CD4-positive, alpha-beta T cell treated with Interleukin-2 at 100 ng/mL for 4 hours (primary cell): ENCODE results near the gene FANCB.

Experiments used
- DNase-seq: peaks from one replicate; pipeline ENCODE4 v3.0.0-alpha.2; 2020; ENCODE audit warnings: low spot score

Gene FANCB

DNA sequence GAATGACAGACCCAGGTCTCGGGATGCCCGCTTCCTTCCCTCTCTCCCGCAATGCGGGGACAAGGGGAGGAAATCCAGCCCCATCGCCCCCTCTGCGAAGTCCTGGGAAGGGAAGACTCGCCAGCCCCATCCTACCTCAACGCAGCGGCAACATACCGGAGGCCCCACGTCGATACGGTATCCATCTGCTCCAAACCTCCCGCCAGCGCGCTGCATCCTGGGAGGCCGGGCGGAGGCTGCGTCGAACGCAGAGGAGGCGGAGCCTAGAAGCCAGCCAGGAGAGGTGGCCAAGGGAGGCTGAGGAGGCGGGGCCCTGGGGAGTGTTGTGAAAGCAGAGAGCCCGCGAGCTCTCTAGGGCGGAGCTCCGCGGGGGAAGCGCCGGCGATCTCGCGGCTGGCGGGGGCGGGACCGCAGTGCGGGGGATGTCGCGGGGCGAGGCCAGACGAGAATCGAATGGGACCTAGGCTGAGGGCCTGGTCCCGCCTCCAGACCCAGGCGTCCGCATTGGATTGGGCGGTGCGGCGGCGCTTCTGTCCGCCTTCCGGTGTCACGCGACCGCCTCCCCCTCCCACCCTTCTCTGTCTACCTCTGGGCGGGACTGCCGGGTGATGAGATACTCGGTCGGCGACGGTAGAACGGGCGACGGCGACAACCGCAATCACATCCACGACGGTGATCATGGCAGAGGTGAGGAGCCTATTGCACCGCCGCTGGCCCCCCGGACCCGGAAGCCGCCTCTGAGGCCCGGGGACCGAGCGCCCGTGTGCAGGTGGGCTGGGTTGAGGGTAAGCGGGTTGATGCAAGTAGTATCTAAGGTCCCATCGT lies at the start of gene FANCB, which contains the start of gene MOSPD2:
Gene FANCB (minus strand): TSS at position 219 of the 825 bp plus-strand sequence. CDS start 7,559 bp downstream, outside the sequence.
Gene MOSPD2 (plus strand): TSS at position 571 of the 825 bp plus-strand sequence. CDS start 108 bp downstream, at position 679.
- peak; percentile 94 for DNase-seq

DNA sequence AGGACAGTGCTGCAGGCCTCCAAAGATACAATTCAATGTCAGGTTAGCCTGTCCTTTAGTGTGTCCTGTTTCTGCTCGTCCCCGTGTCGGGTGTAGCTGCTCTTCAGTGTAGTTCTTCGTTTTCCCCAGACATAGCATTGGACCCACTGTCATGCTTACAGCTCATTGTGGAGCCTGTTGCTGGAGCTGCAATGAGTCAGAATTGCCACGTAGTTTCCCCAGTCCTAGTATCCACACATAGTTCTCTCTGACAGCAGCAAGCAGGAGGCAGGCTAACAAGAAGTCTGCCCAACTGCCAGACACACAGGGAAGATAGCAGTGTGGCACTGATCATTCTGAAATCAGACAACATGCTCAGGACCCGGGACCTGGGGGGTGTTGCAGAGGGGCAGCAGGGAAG lies 49.6 kb upstream of the FANCB start:
- no peak for DNase-seq

DNA sequence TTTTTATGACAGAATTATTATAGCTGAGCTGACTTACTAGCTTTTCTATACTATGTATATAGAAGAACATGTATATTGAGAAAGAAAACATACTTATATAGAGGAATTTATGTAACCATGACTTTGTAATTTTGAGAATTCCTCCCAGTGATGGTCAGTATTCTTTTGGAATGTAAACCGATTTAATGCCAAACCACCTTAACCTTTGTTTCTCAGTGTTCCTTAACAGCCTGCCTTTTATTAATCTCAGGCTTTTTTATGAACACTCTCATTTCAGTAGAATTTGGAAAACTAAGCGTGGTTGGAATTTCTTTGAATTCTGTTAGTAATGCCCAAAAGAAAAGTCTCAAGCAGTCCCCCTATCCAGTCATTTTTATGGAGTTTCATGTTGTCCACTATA lies 47.3 kb upstream of the FANCB start:
- DNase-seq = no peak

DNA sequence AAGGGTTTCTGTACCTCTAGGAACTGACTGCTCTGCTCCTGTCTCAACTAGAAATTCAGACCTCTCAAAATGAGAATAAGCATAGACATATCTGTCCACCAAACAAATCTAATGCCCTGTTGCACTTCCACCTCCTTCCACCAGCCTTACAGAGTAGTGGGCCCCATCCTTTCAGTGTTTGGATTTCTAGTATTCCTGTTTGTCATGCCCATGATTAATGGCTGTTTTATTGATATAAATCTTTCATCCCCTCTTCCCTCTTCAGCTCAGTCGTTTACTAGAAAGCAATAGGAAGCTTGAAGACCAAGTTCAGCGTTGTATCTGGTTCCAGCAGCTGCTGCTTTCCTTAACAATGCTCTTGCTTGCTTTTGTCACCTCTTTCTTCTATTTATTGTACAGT lies 46.5 kb upstream of the FANCB start:
- DNase-seq = no peak

DNA sequence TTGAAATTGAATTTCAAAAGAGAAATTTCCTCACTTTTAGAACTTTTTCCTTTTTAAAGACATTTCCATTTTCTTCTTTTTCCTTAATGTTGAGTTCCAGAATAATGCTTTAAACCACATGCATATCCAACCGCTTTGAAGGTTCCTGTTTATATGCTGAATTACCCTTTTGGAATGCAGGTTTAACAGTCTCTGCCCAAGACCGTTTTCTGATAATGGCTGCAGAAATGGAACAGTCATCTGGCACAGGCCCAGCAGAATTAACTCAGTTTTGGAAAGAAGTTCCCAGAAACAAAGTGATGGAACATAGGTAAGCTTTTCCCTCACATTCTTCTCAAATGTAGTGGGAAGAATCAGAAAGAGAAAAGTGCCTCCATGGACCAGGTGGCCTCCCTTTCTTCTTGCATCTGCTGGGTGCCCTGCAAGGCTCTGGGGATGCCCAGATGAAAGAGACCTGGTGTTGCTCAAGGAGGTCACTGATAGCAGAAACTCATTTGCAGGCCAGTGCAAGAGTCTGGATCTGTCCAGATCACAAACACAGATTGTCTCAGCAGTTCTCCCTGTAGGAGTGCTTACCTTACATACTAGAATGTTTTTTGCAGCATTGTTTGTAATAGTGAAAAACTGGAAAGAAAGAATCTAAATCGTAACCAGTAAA lies 43.3 kb upstream of the FANCB start:
- DNase-seq = no peak

DNA sequence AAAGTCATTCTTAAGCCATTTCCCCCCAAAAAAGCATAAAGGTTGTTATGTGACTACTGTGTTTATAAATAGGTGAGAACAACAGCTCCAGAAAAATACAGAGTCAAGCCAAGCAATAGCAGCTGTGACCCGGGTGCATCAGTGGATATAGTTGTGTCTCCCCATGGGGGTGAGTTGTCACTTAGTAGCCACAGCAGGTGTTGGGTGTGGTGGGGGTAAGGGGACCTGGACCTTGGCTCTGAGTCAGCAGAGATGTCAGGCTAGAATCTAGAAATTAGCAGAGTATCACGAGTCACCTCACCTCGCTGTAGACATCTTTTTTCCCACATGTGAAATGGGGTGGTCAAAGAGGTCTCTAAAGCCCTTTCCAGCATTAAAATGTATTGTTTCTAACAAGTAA lies 42.7 kb upstream of the FANCB start:
- DNase-seq = no peak

DNA sequence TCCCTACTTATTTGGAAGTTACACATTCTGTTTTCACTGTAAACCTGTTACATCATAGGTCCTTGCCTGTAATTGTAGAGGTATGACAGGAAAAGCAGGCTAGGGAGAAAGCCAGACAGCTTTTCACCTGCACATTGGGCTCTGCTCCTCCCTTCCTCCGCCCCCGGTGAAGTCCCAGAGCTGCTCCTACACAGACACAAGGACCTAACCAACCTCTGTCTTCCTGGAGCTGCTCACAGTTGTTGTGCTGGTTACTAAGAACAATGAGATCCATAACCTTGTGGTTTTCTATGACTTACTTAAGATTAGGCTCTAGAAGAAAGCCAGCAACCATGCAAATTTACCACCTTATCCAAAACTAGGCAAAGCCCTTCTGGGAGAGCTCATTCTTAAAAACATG lies 40.4 kb upstream of the FANCB start:
- DNase-seq = no peak

DNA sequence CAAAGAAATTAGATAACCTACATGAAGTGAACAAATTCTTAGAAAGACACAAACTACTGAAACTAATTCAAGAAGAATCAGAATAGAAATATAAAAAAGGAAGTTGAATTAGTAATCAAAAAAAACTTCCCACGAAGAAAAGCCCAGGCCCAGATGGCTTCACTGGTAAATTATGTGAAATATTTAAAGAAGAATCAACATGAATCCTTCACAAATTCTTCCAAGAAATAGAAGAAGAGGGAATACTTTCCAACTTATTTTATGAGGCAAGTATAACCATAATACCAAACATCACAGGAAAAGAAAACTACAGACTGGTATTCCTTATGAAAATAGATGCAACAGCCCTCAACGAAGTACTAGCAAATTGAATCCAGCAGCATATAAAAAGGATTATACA lies 31.0 kb upstream of the FANCB start:
- DNase-seq = no peak

DNA sequence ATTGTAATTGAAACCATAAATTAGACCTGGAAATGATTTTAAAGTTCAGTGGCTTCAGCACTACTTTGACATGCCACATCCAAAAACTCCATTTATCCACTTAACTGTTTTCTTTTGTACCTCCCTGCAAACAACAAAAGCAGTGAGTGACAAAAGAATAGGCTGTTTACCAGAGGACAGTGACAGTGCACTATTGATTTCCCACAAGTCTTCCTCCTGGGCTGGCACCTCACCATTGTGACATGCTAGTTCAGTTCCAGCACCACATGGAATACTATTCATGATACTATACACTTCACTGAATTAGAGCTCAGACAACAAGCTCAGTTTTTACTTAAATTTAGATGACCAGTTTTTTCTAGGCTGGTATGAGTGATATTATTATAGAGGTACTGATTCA lies 29.7 kb upstream of the FANCB start:
- no peak for DNase-seq

DNA sequence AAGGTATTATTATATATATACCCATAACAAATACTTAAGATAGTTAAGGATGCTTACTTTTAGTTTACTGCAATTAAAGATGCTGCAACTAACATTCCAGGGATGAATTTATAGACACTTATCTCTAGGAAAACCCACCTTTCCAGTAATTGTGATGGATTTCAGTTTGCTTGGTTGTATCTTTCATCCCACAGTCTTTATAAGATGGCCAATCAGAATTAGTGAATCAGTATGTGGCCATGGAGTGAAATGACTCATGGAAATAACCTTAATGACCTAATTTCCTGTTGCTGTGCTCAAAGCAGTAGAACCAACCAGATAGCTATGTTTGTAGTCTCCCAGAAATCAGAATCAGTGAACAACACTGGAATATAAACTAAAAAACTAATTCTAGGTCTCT lies 26.7 kb upstream of the FANCB start:
- DNase-seq = peak; percentile 0

DNA sequence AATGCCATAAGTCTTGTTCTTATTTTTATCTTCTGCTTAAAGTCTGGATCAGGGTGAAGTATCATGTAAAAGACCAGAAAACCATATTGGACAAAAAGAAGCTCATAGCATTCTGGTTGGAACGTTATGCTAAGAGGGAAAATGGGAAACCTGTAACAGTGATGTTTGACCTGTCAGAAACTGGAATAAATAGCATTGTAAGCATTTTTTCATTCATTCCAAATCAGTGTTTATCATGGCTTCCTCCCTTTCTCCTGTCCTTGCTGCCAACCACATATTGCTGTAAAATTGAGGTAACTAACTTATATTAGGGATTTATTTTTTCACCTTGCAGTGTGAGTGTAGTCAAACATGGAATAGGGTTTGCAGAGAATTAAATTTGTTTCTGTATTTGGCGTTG lies 24.2 kb upstream of the FANCB start:
- DNase-seq = no peak

DNA sequence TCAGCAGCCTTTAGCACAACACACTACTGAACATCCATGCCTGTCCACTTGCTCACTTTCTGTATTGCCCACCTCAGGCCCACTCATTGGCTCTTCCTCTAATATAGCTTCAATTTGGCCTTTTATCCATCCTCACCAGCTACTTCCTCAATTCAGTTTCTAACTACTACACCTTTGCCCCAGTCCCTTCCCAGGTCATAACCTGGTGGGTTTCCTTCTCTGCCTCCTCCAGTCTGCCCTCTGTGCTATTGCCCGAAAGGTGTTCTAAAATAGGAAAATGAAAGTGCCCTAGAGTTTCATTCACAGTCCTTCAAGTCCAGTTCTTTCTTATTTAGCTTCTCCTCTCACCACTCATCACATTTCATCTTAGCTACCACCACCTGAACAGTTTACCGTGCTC lies 23.4 kb upstream of the FANCB start:
- no peak for DNase-seq

DNA sequence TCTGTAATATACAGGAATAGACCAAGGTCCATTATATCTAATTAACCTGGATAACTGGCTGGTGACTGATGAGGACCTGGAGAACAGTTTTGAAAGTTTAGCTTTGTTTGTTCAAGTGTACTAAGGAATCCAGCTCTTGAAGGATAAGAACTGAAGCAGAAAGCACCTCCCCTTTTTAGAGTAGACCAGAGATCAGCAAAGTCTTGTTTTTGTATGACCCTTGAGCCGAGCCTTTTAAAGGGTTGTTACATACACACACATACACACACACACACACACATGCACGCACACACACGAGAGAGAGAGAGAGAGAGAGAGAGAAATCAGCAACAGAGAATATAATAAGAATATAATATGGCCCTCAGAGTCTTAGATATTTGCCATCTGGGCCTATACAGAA lies 13.4 kb upstream of the FANCB start:
- DNase-seq = no peak

DNA sequence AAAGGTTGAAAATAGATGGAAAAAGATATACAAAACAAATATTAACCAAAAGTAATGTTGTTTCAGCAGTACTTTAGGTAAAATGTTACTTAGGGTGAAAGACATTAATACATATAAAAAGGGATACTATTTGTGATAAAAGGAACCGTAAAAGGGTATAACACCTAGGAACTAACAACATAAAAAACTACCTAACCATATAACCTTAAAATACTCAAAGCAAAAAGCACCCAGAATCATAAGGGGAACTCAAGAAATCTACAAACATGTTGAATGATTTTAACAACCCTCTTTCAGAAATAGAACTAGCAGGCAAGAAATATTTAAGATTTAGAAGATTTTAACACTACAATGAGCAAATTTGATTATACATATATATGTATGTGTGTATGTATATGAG lies 11.8 kb upstream of the FANCB start:
- no peak for DNase-seq

DNA sequence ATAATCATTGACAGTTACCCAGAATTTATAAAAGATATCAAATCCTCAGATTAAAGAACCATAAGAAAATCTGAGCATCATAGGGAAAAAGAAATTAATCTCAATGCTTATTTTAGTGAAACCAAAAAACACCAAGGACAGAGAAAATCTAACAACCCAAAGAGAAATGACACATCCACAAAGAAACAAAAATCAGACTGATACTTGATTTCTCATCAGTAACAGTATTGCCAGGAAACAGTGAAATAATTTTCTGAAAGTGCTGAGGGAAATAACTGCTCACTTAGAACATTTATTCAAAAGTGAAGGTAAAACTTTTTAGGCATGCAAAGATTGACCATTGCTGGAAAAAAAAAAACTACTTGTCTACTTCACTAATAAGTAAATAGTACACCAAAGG lies 11.0 kb upstream of the FANCB start:
- DNase-seq = no peak

DNA sequence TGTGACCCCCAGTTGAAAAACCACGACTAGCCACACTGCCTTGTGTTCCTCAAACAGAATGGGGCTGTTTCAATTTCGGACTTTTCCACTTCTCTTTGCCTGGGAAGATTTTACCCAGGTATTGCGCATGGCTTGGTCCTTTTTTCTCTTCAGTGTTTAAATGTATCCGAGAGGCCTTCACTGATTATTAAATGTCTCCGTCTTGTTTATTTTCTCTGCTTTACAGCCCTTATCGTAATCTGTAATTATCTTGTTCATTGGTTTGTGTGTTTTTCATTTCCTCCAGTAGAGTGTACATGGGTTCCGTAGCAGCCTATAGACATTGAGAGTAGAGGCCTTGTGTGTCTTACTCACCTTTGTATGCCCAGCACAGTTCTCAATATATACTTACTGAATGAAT lies 2.8 kb upstream of the FANCB start:
- DNase-seq = no peak

DNA sequence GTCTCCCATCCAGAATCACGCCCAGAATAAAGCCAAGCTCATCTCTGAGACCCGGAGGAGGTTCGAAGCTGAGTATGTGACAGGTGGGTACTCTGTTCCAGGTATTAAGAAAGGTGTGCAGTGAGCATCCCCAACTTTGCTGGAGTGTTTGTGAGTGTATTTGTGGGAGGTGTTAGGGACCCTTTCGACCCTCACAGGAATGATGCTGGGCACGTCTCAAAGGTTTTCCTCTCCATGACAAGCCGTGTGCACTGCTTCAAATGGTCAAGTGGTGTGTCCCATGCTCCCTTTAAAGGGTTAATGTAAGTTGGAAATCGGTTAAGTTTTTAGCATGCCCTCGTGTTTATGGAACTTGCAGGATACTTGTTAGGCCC lies 794 bp upstream of the FANCB start:
- no peak for DNase-seq

DNA sequence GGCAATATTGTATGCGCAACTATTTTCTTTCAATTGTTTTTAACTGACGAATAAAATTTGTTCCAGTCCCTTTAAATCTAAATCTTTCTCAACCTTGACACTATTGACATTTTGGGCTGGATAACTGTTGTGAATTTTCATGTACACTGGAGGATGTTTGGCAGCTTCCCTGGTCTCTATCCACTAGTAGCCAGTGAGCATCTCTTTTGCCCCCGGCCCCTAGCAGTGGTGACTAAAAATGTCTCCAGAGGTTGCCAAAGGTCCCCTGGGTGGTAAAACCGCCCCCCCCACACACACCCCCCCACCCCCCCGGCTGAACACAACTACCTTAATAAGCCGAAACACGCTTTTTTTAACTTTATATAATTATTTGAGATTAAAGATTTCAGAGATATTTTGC lies 514 bp downstream of the FANCB start:
- no peak for DNase-seq

DNA sequence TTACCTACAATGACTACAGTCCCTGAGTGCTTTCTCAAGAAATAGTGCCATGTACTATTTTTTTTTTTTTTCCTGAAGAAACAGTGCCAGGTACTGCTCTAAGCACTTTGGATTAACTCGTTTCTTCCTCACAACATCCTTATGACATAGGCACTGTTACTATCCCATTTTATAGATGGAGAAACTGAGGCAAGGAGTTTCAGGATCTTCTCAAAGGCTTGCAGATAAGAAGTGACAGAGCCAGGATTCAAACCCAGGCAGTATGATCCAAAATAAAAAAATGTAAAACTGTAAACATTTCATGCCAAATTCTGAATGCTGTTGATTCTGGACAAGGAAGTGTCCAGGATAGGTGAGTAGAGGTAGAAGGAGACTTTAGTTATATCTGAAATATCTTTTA lies 1.1 kb downstream of the FANCB start:
- no peak for DNase-seq

DNA sequence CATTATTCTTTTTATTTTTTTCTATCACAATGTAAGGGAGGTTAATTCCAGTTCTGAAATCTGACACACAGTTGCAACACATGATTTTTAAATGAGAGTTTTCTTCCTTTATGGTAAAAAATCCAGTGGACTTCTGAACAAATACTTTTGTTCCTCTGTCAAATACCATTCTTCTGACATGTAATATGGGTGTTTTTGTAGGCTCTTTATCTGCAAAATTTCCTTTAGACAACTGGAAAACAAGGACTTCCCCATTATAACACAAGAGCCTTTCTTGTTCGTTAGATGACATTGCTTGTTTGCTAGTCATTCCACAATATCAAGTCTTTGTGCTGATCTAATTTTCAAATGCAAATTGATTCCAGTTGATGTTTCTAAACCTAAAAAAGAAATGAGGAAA lies 7.7 kb downstream of the FANCB start:
- no peak for DNase-seq

DNA sequence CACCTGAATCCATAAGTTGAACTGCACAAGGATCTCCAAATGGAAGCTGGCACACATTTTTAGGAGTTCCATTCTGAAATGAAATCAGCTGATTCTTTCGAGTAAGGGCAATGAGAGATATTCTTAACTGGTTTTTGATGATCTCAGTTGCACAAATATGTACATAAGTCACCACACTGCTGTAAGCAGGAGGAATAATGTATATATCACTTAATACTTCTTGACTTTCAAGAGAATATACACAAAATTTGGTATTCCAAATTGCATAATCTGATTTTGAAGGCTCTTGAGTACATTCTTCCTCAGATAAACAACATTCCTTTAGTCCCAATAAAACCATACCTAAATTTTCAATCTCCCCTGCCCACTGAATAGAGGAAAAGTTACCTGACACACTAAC lies 8.2 kb downstream of the FANCB start:
- DNase-seq = no peak

DNA sequence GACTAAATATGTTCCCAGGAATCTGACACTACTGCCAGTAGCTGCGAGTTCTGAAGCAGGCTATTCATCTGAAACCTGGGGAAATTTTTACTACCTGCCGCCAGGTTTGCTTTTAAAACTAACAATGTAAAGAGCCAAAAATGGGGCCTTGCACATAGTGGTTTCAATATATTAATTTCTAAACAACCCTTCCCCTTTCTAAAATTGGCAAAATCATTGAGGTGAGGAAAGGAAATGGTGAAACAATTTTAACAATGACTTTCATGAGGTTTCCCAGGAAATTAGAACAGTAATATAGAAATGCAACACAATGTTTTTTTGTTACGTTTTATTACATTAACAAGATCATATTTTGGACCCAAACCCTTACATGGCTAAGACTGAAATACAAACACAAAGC lies 21.3 kb downstream of the FANCB start:
- no peak for DNase-seq

DNA sequence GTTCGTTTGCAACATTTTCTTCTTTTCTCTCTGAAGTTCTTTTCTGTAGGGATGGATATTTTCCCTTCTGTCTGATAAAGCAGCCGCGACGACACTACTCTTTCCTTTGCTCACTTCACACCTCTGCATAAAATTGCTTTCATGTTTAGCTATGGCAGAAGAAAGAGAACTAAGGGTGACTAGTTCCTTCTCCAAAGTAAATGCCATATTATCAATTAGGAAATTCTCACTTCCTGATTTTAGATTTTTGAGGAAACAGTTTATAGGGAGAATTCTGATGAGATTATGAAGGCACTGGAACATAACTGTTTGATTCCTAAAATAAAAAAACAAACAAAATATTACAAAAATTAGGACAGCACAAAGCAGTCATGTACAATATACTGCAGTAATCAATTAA lies 29.2 kb downstream of the FANCB start:
- no peak for DNase-seq

DNA sequence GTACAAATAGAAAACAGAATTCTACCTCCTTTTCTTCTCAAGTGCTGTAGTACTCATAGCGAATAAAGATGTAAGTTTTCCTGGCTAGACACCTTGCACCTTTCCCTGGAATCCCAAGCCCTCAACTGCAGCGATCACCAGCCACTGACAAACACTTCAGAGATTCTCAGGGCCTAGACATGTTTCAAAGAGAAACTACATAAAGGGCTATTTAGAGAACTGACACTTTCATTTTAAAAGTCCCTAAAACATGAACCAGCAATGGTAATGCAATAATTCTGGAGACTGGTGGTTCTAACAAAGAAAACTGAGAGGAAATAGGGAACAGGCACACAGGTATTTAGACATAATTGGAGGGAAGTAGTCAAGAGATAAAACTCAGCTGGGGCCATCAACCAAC lies 35.7 kb downstream of the FANCB start:
- no peak for DNase-seq
